Testis (tissue), 3 donors: ENCODE measurements around the gene LRMDA. TPM values are rescaled to one million over a fixed set of nuclear protein-coding genes. Genes with fewer than 3 reads are reported as not detected.

ENCODE experiments used
- DNase-seq: peaks from one replicate; pipeline ENCODE4 v3.0.0-alpha.2; 2019
- H3K27ac ChIP-seq, 2 donors: fragments of 200-600 bp; sonication (generic); one replicate each; pipeline ENCODE4 v1.5.1; 2019
- H3K27me3 ChIP-seq: fragments of 200-600 bp; sonication (generic); one replicate; pipeline ENCODE4 v1.5.1; 2019
- H3K36me3 ChIP-seq: fragments of 200-600 bp; sonication (generic); one replicate; pipeline ENCODE4 v1.5.1; 2017; ENCODE audit warnings: low read depth; ENCODE audit errors: missing control alignments
- H3K4me1 ChIP-seq: fragments of 200-600 bp; sonication (generic); one replicate; pipeline ENCODE4 v1.5.1; 2019
- H3K4me3 ChIP-seq, 2 donors: fragments of 200-600 bp; sonication (generic); one replicate each; pipeline ENCODE4 v1.5.1; 2017 to 2019
- H3K9me3 ChIP-seq: fragments of 200-600 bp; sonication (generic); one replicate; pipeline ENCODE4 v1.5.1; 2017
- CTCF ChIP-seq, 3 experiments: fragments of 450-650 bp in 2 of 3; fragments of 200-600 bp in 1 of 3; sonication (generic) in 1 of 3; IDR thresholded peaks; one replicate each; pipeline ENCODE4 v1.5.1; 2016 to 2019; ENCODE audit warnings: antibody characterized with exemption in 3 of 3, mild to moderate bottlenecking in 2 of 3, moderate library complexity in 1 of 3
- POLR2A ChIP-seq: fragments of 450-650 bp; IDR thresholded peaks from one replicate; pipeline ENCODE4 v1.6.1; 2017; ENCODE audit warnings: antibody characterized with exemption, mild to moderate bottlenecking, moderate library complexity
- WGBS, 2 donors: methylation state at CpG; one replicate each; pipeline ENCODE4 v1.1.5; 2018; 5-methylcytosine and 5-hydroxymethylcytosine counted together
- intact Hi-C: fragments of 100-400 bp; cut with DNase I; formaldehyde crosslinking; loops from one replicate; pipeline ENCODE4 v1.15.1; 2023; ENCODE audit warnings: low total_unique reads
- polyA plus RNA-seq: library from polyadenylated mRNA; stranded (reverse); fragments of 350-450 nt; fragmentation: Illumina TruSeq; extraction: RNeasy Lipid Tissue Mini Kit (QIAGEN cat#74804); gene quantifications from one replicate; pipeline ENCODE4 v1.2.3, GENCODE V29; 2014; ENCODE audit warnings: low read depth, low replicate concordance; ENCODE audit not compliant: insufficient read depth
- total RNA-seq, 2 donors: library from RNA; depleted of rRNA; stranded (reverse); fragments of >200 nt; gene quantifications; one replicate each; pipeline ENCODE4 v1.2.3, GENCODE V29; 2016

LRMDA gene
- total and polyA plus RNA-seq, 3 donors from 2014 or later = 7.6 to 13.8 (median 10.6) TPM

GRCh38 chr10:76150139-76150875 is 718.9 kb downstream of the LRMDA start:
- no peak for TF ChIP-seq POLR2A
- TF ChIP-seq CTCF (IDR thresholded peaks at IDR 0.05) = no peak
- Histone ChIP-seq H3K4me1 (no peaks in the 10 kb centered on the region), H3K4me3 (no peak overlapping the region), H3K36me3 (no peaks in the 10 kb centered on the region), H3K27me3 (no peaks in the 10 kb centered on the region), H3K27ac (no peak overlapping the region), H3K9me3 (no peaks in the 10 kb centered on the region)
- intact Hi-C loops = no loop called here
- 70 to 82% methylated on average over 16 to 17 of the region's 17 CpGs for WGBS, 2 donors
- DNase-seq = no peak

- Histone ChIP-seq H3K9me3 (no peaks in the 10 kb centered on the region), H3K4me3 (no peak overlapping the region), H3K36me3 (no peaks in the 10 kb centered on the region), H3K27ac (no peak overlapping the region), H3K27me3 (no peaks in the 10 kb centered on the region), H3K4me1 (no peaks in the 10 kb centered on the region)
- TF ChIP-seq POLR2A = no peak
- TF ChIP-seq CTCF (IDR thresholded peaks at IDR 0.05) = no peak
- intact Hi-C loops = no loop called here
- 85 to 89% methylated on average over 6 to 7 of the region's 7 CpGs for WGBS, 2 donors
- DNase-seq = no peak
Observed at GRCh38 chr10:76150876-76151288, 719.5 kb downstream of the LRMDA start.

DNA sequence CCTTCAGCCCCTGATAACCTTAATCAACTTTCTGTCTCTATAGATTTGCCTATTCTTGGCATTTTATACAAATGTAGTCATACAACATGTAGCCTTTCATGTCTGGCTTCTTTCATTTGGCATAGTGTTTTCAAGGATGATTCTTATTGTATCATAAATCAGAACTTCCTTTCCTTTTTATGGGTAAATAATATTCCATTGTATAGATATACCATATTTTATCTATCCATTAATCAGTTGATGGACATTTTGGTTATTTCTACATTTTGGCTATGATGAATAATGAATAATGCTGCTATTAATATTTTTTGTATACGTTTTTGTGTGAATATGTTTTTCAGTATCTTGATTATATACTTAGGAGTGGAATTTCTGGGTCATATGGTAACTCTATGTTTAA is 720.8 kb downstream of the LRMDA start:
- Histone ChIP-seq H3K4me1 (no peaks in the 10 kb centered on the region), H3K27me3 (no peaks in the 10 kb centered on the region), H3K27ac (no peak overlapping the region), H3K4me3 (no peak overlapping the region), H3K36me3 (no peaks in the 10 kb centered on the region), H3K9me3 (no peaks in the 10 kb centered on the region)
- no peak for DNase-seq
- 70 to 95% methylated on average over 1 of the region's 1 CpG for WGBS, 2 donors
- intact Hi-C loops = no loop called here
- no peak for TF ChIP-seq CTCF (IDR thresholded peaks at IDR 0.05)
- TF ChIP-seq POLR2A = no peak

GRCh38 chr10:76155961-76156360 is 724.5 kb downstream of the LRMDA start:
- Histone ChIP-seq H3K9me3 (no peaks in the 10 kb centered on the region), H3K4me3 (no peak overlapping the region), H3K4me1 (no peaks in the 10 kb centered on the region), H3K27me3 (no peaks in the 10 kb centered on the region), H3K27ac (no peak overlapping the region), H3K36me3 (no peaks in the 10 kb centered on the region)
- WGBS, 2 donors = 58 to 73% methylated on average over 1 of the region's 1 CpG
- TF ChIP-seq POLR2A = no peak
- intact Hi-C loops = no loop called here
- DNase-seq = no peak

DNA sequence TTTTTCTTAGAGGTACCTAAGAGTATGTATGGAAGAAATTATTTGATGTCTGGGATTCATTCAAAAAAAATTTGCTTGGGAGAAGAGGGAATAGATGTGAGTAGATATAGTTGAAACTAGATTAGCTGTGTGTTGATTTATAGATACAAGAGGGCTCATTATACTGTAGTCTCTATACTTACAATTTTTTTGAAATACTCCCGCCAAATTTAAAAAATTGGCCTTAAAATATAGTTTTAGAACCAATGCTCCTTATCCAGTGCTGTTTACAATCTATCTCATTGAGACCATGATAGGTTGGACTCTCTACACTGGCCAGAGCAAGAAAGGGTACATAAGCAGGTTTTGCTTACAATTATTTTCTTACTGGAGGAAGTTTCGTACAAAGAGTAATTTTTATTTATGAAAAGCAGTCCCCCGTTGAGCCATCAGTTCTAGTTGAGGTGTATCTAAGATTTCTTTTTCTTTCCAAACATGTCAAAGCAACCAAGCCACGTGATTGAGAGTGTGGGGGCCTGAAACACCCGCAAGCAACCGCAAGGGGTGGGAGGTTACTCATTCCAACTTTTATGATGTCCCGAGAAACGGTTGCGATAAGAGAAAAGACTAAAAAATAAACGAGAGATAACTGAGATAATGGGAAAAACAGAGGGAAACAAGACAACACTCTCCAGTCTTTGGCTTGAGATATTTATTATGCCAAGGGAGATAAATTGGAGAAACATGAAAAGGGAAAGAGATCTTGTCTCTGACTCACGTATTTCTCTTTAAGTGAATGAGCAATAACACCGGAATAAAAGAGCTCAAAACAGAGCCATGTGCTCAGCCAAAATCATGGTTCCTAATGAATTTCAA is 729.2 kb downstream of the LRMDA start:
- no peak for DNase-seq
- Histone ChIP-seq H3K4me1 (no peaks in the 10 kb centered on the region), H3K36me3 (no peaks in the 10 kb centered on the region), H3K27ac (no peak overlapping the region), H3K4me3 (no peak overlapping the region), H3K27me3 (no peaks in the 10 kb centered on the region), H3K9me3 (no peaks in the 10 kb centered on the region)
- TF ChIP-seq CTCF (IDR thresholded peaks at IDR 0.05) = no peak
- no peak for TF ChIP-seq POLR2A
- 38 to 58% methylated on average over 12 of the region's 12 CpGs for WGBS, 2 donors
- intact Hi-C loops = no loop called here
